ENCODE results near the gene AGAP3.

GRCh38 chr7:151135525-151135845, 49.2 kb downstream of the AGAP3 start:
- TF ChIP-seq, protein P1, sequence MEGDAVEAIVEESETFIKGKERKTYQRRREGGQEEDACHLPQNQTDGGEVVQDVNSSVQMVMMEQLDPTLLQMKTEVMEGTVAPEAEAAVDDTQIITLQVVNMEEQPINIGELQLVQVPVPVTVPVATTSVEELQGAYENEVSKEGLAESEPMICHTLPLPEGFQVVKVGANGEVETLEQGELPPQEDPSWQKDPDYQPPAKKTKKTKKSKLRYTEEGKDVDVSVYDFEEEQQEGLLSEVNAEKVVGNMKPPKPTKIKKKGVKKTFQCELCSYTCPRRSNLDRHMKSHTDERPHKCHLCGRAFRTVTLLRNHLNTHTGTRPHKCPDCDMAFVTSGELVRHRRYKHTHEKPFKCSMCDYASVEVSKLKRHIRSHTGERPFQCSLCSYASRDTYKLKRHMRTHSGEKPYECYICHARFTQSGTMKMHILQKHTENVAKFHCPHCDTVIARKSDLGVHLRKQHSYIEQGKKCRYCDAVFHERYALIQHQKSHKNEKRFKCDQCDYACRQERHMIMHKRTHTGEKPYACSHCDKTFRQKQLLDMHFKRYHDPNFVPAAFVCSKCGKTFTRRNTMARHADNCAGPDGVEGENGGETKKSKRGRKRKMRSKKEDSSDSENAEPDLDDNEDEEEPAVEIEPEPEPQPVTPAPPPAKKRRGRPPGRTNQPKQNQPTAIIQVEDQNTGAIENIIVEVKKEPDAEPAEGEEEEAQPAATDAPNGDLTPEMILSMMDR (IDR thresholded peaks at IDR 0.05) = no peak
- no peak for TF ChIP-seq POLR2A (IDR thresholded peaks at IDR 0.05)
